GM12873 (cell line): Measurements from ENCODE around the gene TPH1.

Experiments
- CTCF ChIP-seq: IDR thresholded peaks from 2 replicates; pipeline ENCODE4 v1.5.1; 2012; ENCODE audit warnings: low read depth, mild to moderate bottlenecking, moderate library complexity, low read length, control low read depth; ENCODE audit not compliant: insufficient read depth; ENCODE audit errors: missing control alignments

TPH1 gene

GRCh38 chr11:18078909-18079308 lies 32.8 kb upstream of the TPH1 start:
- no peak for TF ChIP-seq CTCF

GRCh38 chr11:18075444-18075843 lies 29.4 kb upstream of the TPH1 start:
- TF ChIP-seq CTCF: no peak

GRCh38 chr11:18071098-18071705 lies 25.1 kb upstream of the TPH1 start:
- no peak for TF ChIP-seq CTCF

GRCh38 chr11:18067372-18067771 lies 21.3 kb upstream of the TPH1 start:
- TF ChIP-seq CTCF: no peak

GRCh38 chr11:18066626-18067025 lies 20.6 kb upstream of the TPH1 start:
- no peak for TF ChIP-seq CTCF

- TF ChIP-seq CTCF: no peak
Measured at GRCh38 chr11:18065572-18065971, 19.5 kb upstream of the TPH1 start.

GRCh38 chr11:18064450-18065054 lies 18.5 kb upstream of the TPH1 start:
- TF ChIP-seq CTCF: no peak
